ENCODE measurements around the gene WDR89. TPM values are rescaled to one million over a fixed set of nuclear protein-coding genes. Genes with fewer than 3 reads are reported as not detected.
"Not testable (repeated sequence)": the region's sequence is repeated elsewhere in the genome, so short reads cannot be mapped to it uniquely, and the experiment has no call there.

Gene WDR89
- total RNA-seq, 1 donor from 2014 or later, result 24.4 TPM

DNA sequence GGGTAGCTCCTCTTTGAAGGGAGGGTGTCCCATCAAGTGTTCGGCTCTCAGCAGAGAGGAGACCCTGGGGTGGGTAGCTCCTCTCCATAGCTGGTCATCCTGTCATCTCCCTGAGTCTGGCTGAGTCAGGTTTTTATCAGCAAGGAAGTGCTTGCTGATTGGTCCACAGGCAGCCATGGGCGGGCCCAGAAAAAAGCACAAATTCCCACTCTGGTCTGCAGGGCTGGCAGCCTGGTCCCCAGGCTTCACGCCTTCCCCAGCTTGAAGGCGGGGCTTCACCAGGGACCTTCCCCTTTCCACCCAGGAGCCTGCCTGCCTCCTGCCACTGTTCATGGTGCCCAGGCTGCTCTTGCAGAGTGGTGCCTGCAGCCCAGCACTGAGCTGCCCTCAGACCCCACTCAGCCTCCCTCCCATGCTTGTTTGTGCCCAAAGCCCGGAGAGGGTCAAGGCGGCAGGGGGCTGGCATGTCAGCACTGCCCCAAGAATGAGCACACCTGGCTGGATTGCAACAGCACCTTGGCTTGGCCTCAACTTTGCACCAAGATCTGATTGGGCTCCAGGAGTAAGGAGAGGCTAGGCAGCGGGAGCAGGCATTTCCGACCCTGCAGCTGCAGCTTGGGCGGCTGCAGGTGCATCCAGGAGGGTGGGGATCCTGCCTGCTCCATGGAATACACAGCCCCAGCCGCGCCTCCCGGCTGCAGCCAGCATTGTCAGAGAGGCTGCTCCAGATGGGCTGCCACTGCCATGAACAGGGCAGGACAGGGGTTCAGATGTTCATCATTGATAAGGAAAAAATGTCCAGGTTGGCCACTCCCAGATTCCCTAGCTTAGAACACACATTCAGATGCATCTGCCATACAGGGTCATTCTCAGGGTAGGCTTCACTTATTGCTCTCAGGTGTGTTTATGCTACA, 22.0 kb upstream of the WDR89 start:
- H3K4me1 Mint-ChIP-seq, result no peaks in the 10 kb centered on the region
- no peak overlapping the region for H3K4me3 Mint-ChIP-seq
- DNase-seq (no peak), ATAC-seq (ENCODE audit: low read depth) (peak; percentile 21)
- H3K27ac Mint-ChIP-seq, result no peak overlapping the region
- H3K36me3 Mint-ChIP-seq (ENCODE audit: low read depth), result peaks cover 7% of the 10 kb centered on the region
- ChIA-PET CTCF (interaction anchor here (1.0 kb wide), 1 partner anchor 107 kb away, joined by 3 read pairs; no protein-coding TSS in a partner anchor), POLR2A (interaction anchor here (0.5 to 1.0 kb wide), 2 partner anchors 16 to 41 kb away, joined by 3 read pairs; no protein-coding TSS in a partner anchor)
- H3K9me3 Mint-ChIP-seq, result no peaks in the 10 kb centered on the region
- intact Hi-C loops (cut with micrococcal nuclease), result no loop called here
- H3K27me3 Mint-ChIP-seq, result no peaks in the 10 kb centered on the region
- TF ChIP-seq CTCF (IDR thresholded peaks at IDR 0.05), result no peak

DNA sequence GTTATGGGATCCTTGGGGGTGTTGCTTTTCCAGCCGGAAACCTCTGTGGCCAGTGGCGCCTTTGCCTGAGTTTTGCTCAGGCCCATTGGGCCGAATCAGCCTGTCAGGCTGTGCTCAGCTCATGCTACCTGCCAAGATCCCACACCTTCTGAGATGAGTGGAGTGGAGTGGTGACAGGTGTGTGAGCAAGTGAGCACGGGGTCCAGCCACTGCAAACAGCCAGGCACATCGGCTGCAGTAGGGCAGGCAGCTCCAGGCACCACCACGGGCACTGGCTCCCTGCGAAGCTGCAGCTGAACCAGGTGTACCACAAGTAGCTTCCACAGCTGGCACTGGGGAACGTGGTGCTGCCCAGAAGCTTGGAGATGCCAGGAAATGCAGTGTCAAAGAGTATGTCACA, 21.1 kb upstream of the WDR89 start:
- ChIA-PET POLR2A (interaction anchor here (0.5 to 1.0 kb wide), 2 partner anchors 15 to 41 kb away, joined by 3 read pairs; no protein-coding TSS in a partner anchor), CTCF (interaction anchor here (1.0 kb wide), 1 partner anchor 108 kb away, joined by 3 read pairs; no protein-coding TSS in a partner anchor)
- Mint-ChIP-seq H3K27ac (no peak overlapping the region), H3K4me1 (no peaks in the 10 kb centered on the region), H3K36me3 (ENCODE audit: low read depth) (peaks cover 7% of the 10 kb centered on the region), H3K4me3 (no peak overlapping the region), H3K9me3 (no peaks in the 10 kb centered on the region), H3K27me3 (no peaks in the 10 kb centered on the region)
- no peak for TF ChIP-seq CTCF (IDR thresholded peaks at IDR 0.05)
- DNase-seq (no peak), ATAC-seq (ENCODE audit: low read depth) (no peak)
- intact Hi-C loops (cut with micrococcal nuclease), result no loop called here

DNA sequence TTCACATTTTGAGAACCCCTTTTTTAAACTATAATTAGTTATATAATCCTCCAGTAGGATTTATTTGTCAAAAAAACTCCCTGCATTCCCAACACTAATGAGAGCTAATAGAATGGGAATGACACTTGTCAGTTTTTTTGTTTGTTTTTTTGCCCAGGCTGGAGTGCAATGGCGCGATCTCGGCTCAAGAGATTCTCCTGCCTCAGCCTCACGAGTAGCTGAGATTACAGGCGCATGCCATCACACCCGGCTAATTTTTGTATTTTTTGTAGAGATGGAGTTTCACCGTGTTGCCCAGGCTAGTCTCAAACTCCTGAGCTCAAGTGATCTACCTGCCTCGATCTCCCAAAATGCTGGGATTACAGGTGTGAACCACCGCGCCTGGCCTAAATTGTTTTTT, 20.2 kb upstream of the WDR89 start:
- peaks cover 10% of the 10 kb centered on the region for H3K36me3 Mint-ChIP-seq (ENCODE audit: low read depth)
- H3K27ac Mint-ChIP-seq; H3K4me1 Mint-ChIP-seq; H3K27me3 Mint-ChIP-seq; DNase-seq; H3K9me3 Mint-ChIP-seq; H3K4me3 Mint-ChIP-seq; ATAC-seq (ENCODE audit: low read depth); POLR2A ChIA-PET; CTCF ChIA-PET; intact Hi-C loops (cut with micrococcal nuclease): not testable (repeated sequence)

DNA sequence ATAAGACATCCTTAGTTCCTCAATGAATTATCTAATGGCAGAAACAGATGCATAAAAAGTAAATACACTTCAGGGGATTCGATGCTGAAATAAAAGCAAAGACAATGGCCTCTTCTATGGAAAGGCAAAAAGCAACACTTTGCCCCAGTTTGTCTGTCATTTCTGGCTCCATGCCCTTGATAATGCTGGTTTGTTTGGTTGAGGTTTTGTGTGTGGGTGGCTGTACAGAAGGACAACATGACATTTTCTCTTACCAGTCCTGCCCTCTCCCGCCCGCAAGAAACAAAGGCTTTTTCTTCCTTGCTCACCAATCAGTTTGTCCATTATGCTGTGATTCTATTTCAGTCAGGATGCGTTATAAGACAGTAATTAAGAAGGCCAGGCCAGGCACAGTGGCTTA, 18.1 kb upstream of the WDR89 start:
- H3K4me3 Mint-ChIP-seq, result no peak overlapping the region
- H3K27ac Mint-ChIP-seq, result no peak overlapping the region
- POLR2A ChIA-PET, result interaction anchor here (0.6 to 0.7 kb wide), 2 partner anchors 11 to 145 kb away, joined by 4 to 6 read pairs; no protein-coding TSS in a partner anchor

GRCh38 chr14:63656194-63656593, 14.5 kb upstream of the WDR89 start:
- H3K9me3 Mint-ChIP-seq, result no peaks in the 10 kb centered on the region
- ChIA-PET POLR2A (no interaction called here), CTCF (interaction anchor here (0.5 kb wide), 1 partner anchor 114 kb away, joined by 3 read pairs; no protein-coding TSS in a partner anchor)
- H3K4me1 Mint-ChIP-seq, result peaks cover 10% of the 10 kb centered on the region
- H3K4me3 Mint-ChIP-seq, result no peak overlapping the region
- TF ChIP-seq CTCF (IDR thresholded peaks at IDR 0.05), result no peak
- H3K27ac Mint-ChIP-seq, result no peak overlapping the region
- no peak for DNase-seq
- H3K36me3 Mint-ChIP-seq (ENCODE audit: low read depth), result peaks cover 21% of the 10 kb centered on the region
- intact Hi-C loops (cut with micrococcal nuclease), result no loop called here
- ATAC-seq (ENCODE audit: low read depth), result no peak
- H3K27me3 Mint-ChIP-seq, result no peaks in the 10 kb centered on the region

More for the DNA sequence above, 18.1 kb upstream of the WDR89 start:
- CTCF ChIA-PET, result no interaction called here
- no peak for DNase-seq
- Mint-ChIP-seq H3K9me3 (no peaks in the 10 kb centered on the region), H3K36me3 (ENCODE audit: low read depth) (peaks cover 13% of the 10 kb centered on the region), H3K4me1 (peaks cover 10% of the 10 kb centered on the region), H3K27me3 (no peaks in the 10 kb centered on the region)
- no peak for ATAC-seq (ENCODE audit: low read depth)
- TF ChIP-seq CTCF (IDR thresholded peaks at IDR 0.05), result no peak
- intact Hi-C loops (cut with micrococcal nuclease), result no loop called here

All from activated B cell treated with CpG ODN at 0.5 μM for 24 hours (primary cell).